ENCODE results near the gene CLIC5.
A peak's percentile ranks its signal among the peaks of the same experiment; 100 is the strongest.

Gene CLIC5

DNA sequence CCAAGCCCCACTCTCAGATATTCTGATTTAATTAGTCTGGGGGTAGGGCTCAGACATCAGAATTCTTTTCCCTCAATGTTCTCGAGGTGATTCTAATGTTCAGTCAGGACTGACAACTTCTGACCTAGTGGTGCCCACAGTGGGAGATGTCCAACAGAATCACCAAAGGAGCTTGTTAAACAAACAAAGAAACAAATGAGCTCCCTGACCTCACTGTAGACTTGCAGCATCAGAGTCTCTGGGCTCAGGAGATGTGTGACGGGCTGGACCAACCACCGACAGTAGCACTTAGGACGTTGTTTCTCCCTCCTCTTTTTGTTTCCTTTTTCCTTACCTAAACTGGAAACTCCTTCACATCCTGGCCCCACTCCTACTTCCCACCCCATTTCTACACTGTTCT is 49.3 kb downstream of the CLIC5 start:
- DNase-seq (ENCODE audit: low read depth in 3 of 3, low spot score in 1 of 3): no peak

GRCh38 chr6:45965792-45966191 is 49.9 kb downstream of the CLIC5 start:
- DNase-seq (ENCODE audit: low read depth in 3 of 3, low spot score in 1 of 3): no peak

DNA sequence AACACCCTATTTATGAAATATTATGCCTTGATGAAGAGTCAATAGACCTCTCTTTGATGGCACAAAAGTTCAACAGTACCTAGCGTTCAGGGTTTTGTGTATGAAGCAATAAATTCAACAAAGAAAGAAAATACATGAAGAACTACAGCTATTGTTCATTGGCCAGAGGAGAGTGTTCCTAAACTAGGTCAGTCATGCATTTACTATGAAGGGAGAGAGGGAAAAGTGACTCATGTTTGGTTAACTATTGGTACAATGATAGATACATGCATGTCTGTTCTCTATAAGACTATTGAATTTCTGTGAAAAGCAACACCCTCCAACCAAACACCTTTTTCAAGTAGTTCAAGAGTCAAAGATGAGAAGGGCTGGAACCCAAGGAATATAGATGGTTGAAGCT is 50.7 kb downstream of the CLIC5 start:
- no peak for DNase-seq (ENCODE audit: low read depth in 3 of 3, low spot score in 1 of 3)

DNA sequence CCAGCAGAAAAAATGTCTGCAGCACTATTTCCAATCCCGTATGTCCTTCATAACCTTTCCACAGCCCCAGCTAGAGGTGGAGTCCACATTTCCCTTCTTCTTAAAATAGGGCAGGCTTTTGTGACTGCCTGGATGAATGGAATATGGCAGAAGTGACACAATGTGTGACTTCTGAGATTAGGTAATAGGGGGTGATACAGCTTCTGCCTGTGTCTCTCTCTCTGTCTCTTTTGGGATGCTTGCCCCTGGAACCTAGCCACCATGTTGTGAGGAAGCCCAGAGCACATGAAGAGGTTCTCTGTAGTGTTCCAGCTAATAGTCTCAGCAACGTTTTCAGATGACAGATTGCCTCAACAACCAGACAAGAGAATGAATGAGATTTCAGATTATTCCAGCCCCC is 51.4 kb downstream of the CLIC5 start:
- no peak for DNase-seq (ENCODE audit: low read depth in 3 of 3, low spot score in 1 of 3)

DNA sequence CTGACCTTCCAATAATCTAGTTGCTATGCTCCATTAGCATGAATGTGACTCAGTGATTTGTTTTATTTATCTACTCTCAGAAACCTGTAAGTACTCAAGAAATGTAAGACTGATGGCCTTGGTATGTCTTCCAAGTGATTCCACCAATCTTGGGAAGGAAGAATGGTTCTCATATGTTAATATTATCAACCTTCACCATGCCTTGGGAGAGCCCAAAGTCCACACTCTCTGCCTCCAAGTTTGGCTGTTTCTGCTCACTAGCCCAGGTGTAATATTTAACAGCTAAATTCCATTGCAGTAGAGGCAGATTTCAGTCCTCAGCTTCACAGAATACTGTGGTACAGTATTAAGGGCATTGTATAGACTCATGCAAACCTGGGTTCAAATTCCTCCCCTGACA is 51.8 kb downstream of the CLIC5 start:
- DNase-seq (ENCODE audit: low read depth in 3 of 3, low spot score in 1 of 3): no peak

- no peak for DNase-seq (ENCODE audit: low read depth in 3 of 3, low spot score in 1 of 3)
Observed at GRCh38 chr6:45961125-45961524, 54.5 kb downstream of the CLIC5 start.

- no peak for DNase-seq (ENCODE audit: low read depth in 3 of 3, low spot score in 1 of 3)
Observed at GRCh38 chr6:45959534-45960145, 56.0 kb downstream of the CLIC5 start.

- no peak for DNase-seq (ENCODE audit: low read depth in 3 of 3, low spot score in 1 of 3)
Observed at GRCh38 chr6:45956663-45957062, 59.0 kb downstream of the CLIC5 start.

- no peak for DNase-seq (ENCODE audit: low read depth in 3 of 3, low spot score in 1 of 3)
Observed at GRCh38 chr6:45956176-45956575, 59.5 kb downstream of the CLIC5 start.

DNA sequence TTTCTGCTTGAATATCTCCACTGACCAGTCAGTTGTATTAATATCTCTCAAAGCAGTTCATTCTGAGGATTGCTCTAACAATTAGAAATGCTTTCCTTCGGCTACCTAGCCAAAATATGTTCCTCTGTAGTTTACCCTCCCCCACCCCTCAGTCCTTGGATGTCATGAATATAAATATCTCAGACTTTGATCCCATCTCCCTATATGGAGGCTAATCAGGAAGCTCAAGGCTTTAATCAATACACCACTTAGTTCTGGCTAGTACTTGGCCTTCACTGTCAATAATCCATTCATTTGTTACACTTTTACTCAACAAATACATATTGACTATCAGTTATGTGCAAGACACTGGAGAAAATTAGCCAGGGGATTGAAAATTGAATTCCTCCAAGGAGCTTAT is 60.1 kb downstream of the CLIC5 start:
- DNase-seq (ENCODE audit: low read depth in 3 of 3, low spot score in 1 of 3): no peak

- DNase-seq (ENCODE audit: low read depth in 3 of 3, low spot score in 1 of 3): no peak
Observed at GRCh38 chr6:45952546-45952945, 63.1 kb downstream of the CLIC5 start.

- no peak for DNase-seq (ENCODE audit: low read depth in 3 of 3, low spot score in 1 of 3)
Observed at GRCh38 chr6:45952168-45952529, 63.5 kb downstream of the CLIC5 start.

GRCh38 chr6:45951321-45952167 is 64.1 kb downstream of the CLIC5 start:
- DNase-seq (ENCODE audit: low read depth in 3 of 3, low spot score in 1 of 3): no peak

GRCh38 chr6:45949256-45949655 is 66.4 kb downstream of the CLIC5 start:
- DNase-seq (ENCODE audit: low read depth in 3 of 3, low spot score in 1 of 3): no peak

GRCh38 chr6:45947807-45948206 is 67.9 kb downstream of the CLIC5 start:
- DNase-seq (ENCODE audit: low read depth in 3 of 3, low spot score in 1 of 3): no peak

GRCh38 chr6:45946887-45947286 is 68.8 kb downstream of the CLIC5 start:
- DNase-seq (ENCODE audit: low read depth in 3 of 3, low spot score in 1 of 3): no peak

DNA sequence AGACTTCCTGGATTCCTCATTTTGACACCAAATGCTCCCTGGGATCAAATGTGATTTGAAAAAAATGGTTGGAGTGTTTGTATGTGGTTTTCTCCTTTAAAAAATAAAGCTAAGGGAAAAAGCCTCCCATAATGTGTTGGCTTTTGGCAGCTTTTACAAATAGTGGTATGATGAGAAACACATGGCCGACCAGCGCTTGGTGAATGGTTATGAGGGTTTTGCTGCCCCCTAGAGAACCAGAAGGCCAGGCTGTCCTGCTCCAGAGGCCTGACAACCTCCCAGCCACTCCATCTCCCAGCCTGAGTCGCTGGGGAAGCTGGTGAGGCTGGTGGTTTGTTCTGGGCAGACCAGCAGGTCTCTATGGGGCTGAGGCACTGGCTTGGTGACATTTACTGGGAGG is 69.3 kb downstream of the CLIC5 start:
- no peak for DNase-seq (ENCODE audit: low read depth in 3 of 3, low spot score in 1 of 3)

DNA sequence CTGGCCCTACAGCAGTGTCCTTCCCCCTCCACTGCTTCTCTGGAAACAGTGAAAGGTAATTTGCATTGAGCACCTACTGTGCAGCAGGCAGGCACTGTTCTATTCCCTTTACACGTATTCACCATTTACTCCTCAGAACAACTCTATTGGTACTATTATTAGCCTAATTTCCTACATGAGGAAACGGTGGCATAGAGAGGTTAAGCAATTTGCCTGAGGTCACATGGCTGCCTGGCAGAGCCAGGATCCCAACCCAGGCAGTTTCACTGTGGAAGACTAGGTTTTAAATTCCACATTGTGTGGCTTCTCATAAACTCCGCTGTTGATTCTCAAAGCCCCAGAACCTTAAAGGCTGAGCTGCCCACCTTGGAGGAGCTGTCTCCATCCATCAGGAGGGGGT is 72.7 kb downstream of the CLIC5 start:
- no peak for DNase-seq (ENCODE audit: low read depth in 3 of 3, low spot score in 1 of 3)

DNA sequence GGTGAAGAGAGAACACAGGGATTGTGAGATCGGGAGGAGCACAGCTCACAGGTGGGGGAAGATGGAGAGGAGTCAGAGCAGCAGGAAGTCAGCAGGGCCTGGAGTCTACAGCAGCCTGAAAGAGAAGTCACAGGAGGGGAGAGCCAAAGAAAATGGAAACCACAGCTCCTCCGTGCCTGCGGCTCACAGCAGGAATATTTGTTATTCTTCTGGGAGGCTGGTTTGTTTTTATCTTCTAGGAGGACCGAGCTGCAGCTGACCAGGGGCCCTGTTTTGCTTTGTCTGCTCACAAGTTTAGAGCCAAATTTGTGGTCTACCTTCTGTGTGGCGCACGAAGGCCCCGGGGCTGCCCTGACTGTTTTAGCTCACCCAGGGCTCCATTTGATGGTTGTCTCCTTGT is 81.8 kb downstream of the CLIC5 start:
- DNase-seq (ENCODE audit: low read depth in 3 of 3, low spot score in 1 of 3): no peak

GRCh38 chr6:45931232-45931631 is 84.4 kb downstream of the CLIC5 start:
- no peak for DNase-seq (ENCODE audit: low read depth in 3 of 3, low spot score in 1 of 3)

GRCh38 chr6:45930420-45931040 is 85.1 kb downstream of the CLIC5 start:
- peak in 2 of 3 donors; percentile 24 to 37 for DNase-seq (ENCODE audit: low read depth in 3 of 3, low spot score in 1 of 3)

Data from stimulated activated CD4-positive, alpha-beta T cell treated with anti-CD3 and anti-CD28 coated beads, TNF-alpha, amount 100 ng/mL, for 1 hour (primary cell).